ENCODE measurements around the gene DIAPH2. TPM values are rescaled to one million over a fixed set of nuclear protein-coding genes. Genes with fewer than 3 reads are reported as not detected.

The DIAPH2 gene
- total RNA-seq, 1 donor from 2014 or later, result 12.3 TPM

DNA sequence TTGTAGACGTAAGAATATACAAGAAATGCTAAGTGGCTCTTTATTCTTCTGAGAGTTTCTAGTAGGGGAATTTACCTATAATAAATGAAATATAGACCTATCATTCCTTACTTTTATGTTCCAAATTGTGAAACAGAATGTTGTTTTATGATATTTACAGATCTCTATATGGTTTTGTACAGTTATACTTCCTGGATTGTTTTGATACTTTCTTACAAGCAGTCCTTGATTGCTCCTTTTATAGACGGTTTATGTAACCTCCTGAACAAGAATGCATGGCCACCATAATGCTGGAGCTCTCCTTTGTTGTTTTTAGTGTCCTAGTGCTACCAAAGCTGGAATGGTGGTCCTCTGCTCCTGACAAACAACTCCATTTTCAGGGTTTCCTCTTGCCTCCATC is 107.4 kb downstream of the DIAPH2 start:
- TF ChIP-seq, protein P1, sequence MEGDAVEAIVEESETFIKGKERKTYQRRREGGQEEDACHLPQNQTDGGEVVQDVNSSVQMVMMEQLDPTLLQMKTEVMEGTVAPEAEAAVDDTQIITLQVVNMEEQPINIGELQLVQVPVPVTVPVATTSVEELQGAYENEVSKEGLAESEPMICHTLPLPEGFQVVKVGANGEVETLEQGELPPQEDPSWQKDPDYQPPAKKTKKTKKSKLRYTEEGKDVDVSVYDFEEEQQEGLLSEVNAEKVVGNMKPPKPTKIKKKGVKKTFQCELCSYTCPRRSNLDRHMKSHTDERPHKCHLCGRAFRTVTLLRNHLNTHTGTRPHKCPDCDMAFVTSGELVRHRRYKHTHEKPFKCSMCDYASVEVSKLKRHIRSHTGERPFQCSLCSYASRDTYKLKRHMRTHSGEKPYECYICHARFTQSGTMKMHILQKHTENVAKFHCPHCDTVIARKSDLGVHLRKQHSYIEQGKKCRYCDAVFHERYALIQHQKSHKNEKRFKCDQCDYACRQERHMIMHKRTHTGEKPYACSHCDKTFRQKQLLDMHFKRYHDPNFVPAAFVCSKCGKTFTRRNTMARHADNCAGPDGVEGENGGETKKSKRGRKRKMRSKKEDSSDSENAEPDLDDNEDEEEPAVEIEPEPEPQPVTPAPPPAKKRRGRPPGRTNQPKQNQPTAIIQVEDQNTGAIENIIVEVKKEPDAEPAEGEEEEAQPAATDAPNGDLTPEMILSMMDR (IDR thresholded peaks at IDR 0.05; ENCODE audit: insufficient read depth, low read length, poor library complexity, severe bottlenecking), result no peak
- Histone ChIP-seq H3K4me3 (ENCODE audit: low read depth, low read length) (no peak overlapping the region), H3K27me3 (ENCODE audit: control insufficient read depth, insufficient read depth, low read length) (no peaks in the 10 kb centered on the region), H3K36me3 (ENCODE audit: control insufficient read depth, insufficient read depth, low read length) (no peaks in the 10 kb centered on the region)
- DNase-seq (ENCODE audit: low read depth), result no peak

GRCh38 chrX:96798982-96799381 is 114.3 kb downstream of the DIAPH2 start:
- no peak overlapping the region for H3K4me3 ChIP-seq (ENCODE audit: low read depth, low read length)
- TF ChIP-seq, protein P1 (IDR thresholded peaks at IDR 0.05; ENCODE audit: insufficient read depth, low read length, poor library complexity, severe bottlenecking), result no peak
- no peaks in the 10 kb centered on the region for H3K27me3 ChIP-seq (ENCODE audit: control insufficient read depth, insufficient read depth, low read length)
- no peak for DNase-seq (ENCODE audit: low read depth)
- no peaks in the 10 kb centered on the region for H3K36me3 ChIP-seq (ENCODE audit: control insufficient read depth, insufficient read depth, low read length)

GRCh38 chrX:96807318-96807717 is 122.7 kb downstream of the DIAPH2 start:
- DNase-seq (ENCODE audit: low read depth), result no peak
- TF ChIP-seq, protein P1 (IDR thresholded peaks at IDR 0.05; ENCODE audit: insufficient read depth, low read length, poor library complexity, severe bottlenecking), result no peak
- Histone ChIP-seq H3K27me3 (ENCODE audit: control insufficient read depth, insufficient read depth, low read length) (no peaks in the 10 kb centered on the region), H3K4me3 (ENCODE audit: low read depth, low read length) (no peak overlapping the region), H3K36me3 (ENCODE audit: control insufficient read depth, insufficient read depth, low read length) (no peaks in the 10 kb centered on the region)

- H3K27me3 ChIP-seq (ENCODE audit: control insufficient read depth, insufficient read depth, low read length), result no peaks in the 10 kb centered on the region
- no peak overlapping the region for H3K4me3 ChIP-seq (ENCODE audit: low read depth, low read length)
- DNase-seq (ENCODE audit: low read depth), result no peak
- no peaks in the 10 kb centered on the region for H3K36me3 ChIP-seq (ENCODE audit: control insufficient read depth, insufficient read depth, low read length)
- TF ChIP-seq, protein P1 (IDR thresholded peaks at IDR 0.05; ENCODE audit: insufficient read depth, low read length, poor library complexity, severe bottlenecking), result no peak
Measured at GRCh38 chrX:96820935-96821334, 136.3 kb downstream of the DIAPH2 start.

- Histone ChIP-seq H3K36me3 (ENCODE audit: control insufficient read depth, insufficient read depth, low read length) (no peaks in the 10 kb centered on the region), H3K27me3 (ENCODE audit: control insufficient read depth, insufficient read depth, low read length) (no peaks in the 10 kb centered on the region), H3K4me3 (ENCODE audit: low read depth, low read length) (no peak overlapping the region)
- no peak for DNase-seq (ENCODE audit: low read depth)
- TF ChIP-seq, protein P1 (IDR thresholded peaks at IDR 0.05; ENCODE audit: insufficient read depth, low read length, poor library complexity, severe bottlenecking), result no peak
Measured at GRCh38 chrX:96824166-96824565, 139.5 kb downstream of the DIAPH2 start.

- TF ChIP-seq, protein P1 (IDR thresholded peaks at IDR 0.05; ENCODE audit: insufficient read depth, low read length, poor library complexity, severe bottlenecking), result no peak
- Histone ChIP-seq H3K27me3 (ENCODE audit: control insufficient read depth, insufficient read depth, low read length) (no peaks in the 10 kb centered on the region), H3K36me3 (ENCODE audit: control insufficient read depth, insufficient read depth, low read length) (no peaks in the 10 kb centered on the region), H3K4me3 (ENCODE audit: low read depth, low read length) (no peak overlapping the region)
- DNase-seq (ENCODE audit: low read depth), result no peak
Measured at GRCh38 chrX:96833333-96833732, 148.7 kb downstream of the DIAPH2 start.
